HG03108 (cell line): ENCODE results near the gene WDR13.

Experiments used
- ATAC-seq: cut with Tn5 transposase; IDR thresholded peaks from one replicate; pipeline ENCODE4 v1.9.1; 2021; ENCODE audit warnings: moderate library complexity; ENCODE audit not compliant: unreplicated experiment

WDR13 gene

DNA sequence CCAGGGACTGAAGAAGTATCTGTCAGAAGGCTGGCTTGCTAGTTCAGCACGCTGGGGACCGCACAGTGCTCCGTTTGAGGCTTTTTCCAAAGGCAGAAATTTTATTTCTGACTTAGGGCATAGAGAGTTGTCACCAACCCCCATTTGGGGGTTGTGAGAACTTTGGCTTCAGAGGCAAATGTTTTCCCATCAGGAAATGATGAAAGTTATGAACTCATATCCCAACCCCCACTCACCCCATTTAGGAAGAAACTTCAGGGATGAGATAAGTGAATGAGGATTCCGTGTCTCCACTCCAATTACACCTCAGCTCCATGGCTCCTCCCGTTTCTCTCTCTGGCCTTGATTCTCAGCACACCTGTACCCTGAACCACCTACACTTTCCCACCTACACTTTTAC is 4.3 kb upstream of the WDR13 start:
- no peak for ATAC-seq

DNA sequence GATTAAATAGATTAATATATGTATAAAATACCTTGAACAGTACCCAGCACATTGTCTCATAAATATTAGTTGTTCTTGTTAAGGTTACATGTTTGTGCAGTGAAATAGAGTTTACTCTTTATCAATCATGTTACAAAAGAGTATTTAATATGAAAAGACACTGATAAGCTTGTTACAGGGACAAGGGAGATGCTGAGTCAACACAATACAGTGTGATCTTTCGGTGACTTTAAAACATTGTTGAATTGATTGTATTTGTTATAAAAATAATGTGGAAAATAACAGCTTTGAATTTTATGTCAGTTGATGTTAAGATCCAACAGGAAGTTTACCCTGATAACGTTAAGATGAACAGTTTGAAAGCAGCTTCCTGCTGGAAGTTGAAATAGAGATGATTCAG is 1.4 kb upstream of the WDR13 start:
- no peak for ATAC-seq

DNA sequence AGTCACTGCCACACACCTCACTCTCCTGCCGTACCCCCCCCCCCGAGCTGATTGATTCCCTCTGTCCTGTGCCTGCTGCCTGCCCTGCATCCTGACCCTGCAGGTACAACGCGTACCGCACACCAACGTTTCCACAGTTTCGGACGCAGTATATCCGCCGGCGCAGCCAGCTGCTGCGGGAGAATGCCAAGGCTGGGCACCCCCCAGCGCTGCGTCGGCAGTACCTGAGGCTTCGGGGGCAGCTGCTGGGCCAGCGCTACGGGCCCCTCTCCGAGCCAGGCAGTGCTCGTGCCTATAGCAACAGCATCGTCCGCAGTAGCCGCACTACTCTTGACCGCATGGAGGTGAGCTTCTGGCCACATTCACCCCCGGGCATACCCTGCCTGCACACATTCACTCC is 1.3 kb downstream of the WDR13 start:
- ATAC-seq, result no peak

DNA sequence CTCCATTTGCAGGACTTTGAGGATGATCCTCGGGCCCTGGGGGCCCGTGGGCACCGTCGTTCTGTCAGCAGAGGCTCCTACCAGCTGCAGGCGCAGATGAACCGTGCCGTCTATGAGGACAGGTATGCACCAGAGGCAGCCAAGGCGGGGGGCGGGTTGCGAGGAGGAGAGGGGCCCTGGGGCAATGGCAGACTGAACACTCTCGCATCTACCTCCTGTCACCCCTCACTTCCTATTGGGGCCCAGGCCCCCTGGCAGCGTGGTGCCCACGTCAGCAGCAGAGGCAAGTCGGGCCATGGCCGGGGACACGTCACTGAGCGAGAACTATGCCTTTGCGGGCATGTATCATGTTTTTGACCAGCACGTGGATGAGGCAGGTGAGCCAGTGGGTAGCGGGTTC is 2.0 kb downstream of the WDR13 start:
- no peak for ATAC-seq

DNA sequence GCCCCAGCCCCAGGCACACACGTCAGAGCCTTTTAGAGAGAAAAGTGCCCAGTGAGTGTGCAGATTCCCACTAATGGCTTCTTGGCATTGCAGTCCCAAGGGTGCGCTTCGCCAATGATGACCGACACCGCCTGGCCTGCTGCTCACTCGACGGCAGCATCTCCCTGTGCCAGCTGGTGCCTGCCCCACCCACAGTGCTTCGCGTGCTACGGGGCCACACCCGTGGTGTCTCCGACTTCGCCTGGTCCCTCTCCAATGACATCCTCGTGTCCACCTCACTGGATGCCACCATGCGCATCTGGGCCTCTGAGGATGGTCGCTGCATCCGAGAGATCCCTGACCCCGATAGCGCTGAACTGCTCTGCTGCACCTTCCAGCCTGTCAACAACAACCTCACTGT is 2.9 kb downstream of the WDR13 start:
- no peak for ATAC-seq

DNA sequence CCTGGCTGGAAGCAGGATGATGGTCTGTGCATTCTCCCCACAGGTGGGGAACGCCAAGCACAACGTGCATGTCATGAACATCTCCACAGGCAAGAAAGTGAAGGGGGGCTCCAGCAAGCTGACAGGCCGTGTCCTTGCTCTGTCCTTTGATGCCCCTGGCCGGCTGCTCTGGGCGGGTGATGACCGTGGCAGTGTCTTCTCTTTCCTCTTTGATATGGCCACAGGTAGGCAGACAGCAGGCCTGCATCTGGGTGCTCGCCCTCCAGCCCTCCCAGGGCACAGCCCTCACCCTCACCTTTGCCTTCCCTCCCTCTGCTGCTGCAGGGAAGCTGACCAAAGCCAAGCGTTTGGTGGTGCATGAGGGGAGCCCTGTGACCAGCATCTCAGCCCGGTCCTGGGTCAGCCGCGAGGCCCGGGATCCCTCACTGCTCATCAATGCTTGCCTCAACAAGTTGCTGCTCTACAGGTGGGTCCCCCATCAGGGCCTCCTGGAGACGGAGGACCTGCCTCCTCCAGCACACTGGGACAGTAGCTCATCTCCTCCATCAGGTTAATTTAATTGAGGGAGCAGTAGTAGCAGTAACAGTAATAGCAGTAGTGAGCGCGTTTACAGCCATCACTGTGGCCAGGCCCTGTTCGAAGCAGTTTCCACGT is 4.6 kb downstream of the WDR13 start:
- ATAC-seq, result no peak

DNA sequence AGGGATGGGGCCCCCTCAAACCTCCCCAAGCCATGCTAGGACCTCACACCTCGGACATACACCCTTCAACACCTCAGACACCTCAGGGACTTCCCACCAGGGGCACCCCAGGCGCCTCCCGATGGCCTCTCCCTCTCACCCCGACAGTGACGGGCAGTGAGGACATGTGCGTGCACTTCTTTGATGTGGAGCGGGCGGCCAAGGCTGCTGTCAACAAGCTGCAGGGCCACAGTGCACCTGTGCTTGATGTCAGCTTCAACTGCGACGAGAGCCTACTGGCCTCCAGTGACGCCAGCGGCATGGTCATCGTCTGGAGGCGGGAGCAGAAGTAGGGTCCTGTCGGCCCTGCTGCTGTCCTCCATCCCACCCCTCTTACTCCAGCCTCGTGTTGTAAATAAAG is 7.4 kb downstream of the WDR13 start:
- no peak for ATAC-seq

DNA sequence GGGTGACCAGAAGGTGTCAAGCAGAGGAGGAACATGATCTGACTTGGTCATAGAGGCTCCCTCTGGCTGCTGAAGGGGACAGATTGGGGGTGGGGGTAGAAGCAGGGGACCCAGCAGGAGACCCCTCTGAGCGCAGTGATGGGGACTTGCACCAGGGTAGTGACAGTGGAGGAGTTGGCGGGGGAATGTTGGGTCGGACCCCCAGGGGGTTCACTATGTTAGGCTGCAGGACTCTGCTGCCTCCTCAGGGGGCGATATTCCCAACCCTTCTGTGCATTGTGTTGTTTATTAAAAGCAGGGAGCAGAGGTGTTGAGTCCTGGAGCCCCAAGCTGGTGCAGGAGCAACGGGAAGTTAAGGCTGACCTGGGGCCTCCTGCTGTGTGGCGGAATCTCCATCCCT is 8.8 kb downstream of the WDR13 start:
- ATAC-seq, result no peak

DNA sequence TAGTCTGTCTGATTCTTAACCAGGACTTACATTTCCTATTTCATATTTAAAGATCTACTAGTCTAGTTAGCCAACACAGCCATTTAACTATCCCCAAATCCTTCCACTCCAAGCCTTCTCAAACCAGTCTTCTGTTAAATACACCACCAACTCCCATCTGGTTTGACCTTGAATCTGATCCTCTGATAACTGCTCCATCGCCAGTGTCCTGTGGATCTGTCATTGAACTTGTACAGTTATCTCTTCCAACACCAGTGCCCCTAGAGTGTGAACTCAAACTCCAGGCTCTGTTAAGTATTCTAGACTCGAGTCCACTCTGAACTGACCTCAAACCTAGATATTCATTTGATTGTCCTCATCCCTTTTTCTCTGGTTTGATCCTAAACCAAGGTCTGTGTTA is 14.4 kb downstream of the WDR13 start:
- no peak for ATAC-seq

DNA sequence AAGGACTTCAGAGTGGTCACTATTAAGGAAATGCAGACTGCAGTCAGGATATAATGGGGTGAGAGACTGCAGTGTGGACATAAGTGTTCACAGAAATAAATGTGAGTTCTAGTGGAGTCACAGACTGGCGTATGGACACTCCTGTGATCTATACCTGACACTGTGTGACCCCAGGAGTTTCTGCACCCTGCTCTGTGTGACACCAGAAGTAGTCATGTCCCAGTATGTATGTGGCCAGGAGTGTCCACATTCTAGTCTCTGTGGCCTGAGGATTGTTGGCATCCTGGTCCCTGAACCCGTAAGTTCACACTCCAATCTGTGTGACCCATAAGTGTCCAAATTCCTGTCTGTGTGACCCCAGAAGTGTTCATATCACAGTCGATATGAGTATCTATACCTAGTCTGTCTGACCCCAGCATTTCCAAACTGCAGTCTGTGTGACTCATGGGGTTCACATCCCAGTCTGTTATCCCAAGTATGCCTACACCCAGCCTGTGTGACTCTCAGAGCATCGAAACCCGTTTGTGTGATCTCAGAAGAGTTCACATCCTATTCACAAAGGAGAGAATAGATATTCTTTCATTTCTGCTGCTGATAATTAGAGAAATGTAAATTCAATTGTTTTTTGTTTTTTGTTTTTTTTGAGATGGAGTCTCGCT is 16.3 kb downstream of the WDR13 start:
- ATAC-seq, result no peak

DNA sequence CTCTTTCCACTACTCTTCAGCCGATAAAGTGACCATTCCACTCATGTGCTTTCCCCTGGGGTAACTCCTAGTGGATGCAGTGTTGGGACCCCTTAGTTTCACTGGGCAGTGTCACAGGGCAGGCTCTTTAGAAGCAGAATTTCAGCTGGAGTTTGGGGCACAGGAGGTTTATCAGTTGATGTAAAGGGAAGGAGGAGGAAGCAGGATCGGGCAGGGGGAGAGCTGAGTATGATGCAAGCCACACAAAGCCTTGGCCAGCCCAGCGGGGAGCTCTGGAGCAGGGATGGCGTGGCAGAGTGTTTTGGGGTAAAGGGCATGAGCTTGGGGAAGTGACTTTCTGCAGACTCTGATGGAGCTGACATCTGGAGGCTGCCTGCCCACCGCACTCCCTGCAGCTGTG is 19.3 kb downstream of the WDR13 start:
- no peak for ATAC-seq

DNA sequence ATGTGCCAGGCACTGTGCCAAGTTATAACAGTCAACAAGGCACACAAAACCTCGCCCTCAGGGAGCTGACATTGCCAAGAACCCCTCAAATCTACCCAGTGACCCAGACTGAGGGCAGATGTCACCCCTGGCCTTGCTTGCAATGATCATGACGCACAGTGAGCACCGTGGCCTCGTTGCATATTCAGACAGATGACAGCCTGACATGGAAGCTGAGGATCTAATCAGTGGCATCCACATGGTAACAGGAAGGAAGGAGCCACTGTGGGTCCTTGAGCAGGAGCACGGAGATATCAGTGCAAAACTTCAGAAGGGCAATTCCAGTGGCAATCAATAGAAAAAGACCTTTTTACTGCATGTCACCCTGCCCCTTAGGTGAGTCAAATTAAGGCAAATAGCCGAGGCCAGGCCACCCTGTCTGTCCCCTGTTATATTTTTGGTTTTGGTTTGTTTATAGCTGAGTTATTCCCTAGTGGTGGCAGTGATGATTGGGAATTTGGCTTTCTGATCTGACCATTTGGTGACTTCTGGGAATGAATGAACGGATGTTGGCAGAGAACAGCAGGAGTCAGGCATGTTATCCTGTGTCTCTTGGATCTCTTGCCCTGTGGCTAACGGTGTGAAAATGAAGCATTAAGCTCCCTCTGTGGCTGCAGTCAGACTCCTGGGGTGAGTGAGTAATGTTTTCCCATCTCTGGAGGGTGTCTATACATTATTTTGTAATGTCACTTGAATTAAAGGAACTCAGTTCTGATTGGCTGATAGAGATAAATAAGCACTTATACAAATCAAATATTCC is 20.4 kb downstream of the WDR13 start:
- ATAC-seq, result no peak

DNA sequence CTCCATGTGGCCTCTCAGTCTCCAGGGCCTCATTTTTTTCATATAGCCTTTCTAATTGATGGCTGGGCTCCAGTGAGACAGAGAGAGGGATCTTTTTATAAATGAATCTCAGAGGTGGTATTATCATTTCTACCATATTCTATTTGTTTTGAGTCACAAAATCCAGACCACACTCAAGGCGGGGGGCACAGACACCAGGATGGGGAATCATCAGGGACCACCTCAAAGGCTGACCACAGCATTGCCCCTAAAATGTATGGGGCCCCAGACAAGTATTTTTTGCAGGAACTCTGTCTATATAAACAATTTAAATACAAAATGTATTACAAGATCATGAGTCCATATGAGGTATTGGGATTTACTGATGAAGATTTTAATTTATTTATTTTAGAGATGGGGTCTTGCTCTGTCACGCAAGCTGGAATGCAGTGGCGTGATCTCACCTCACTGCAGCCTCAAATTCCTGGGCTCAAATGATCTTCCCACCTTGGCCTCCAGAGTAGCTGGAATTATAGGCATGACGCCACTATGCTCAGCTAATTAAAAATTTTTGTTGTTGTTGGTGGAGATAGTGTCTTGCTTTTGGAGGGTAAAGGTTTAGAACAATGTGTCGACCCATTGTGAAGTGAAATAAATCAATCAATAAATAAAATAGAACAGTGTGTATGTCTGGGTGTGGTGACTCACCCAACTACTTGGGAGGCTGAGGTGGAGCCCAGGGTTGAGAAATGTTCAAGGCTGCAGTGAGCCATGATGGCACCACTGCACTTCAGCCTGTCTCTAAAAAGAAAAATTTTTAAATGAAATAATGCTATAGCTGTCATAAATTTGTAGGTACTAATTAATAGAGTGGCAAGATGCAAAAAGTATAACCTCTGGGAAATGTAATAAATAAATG is 29.4 kb downstream of the WDR13 start:
- ATAC-seq, result no peak

DNA sequence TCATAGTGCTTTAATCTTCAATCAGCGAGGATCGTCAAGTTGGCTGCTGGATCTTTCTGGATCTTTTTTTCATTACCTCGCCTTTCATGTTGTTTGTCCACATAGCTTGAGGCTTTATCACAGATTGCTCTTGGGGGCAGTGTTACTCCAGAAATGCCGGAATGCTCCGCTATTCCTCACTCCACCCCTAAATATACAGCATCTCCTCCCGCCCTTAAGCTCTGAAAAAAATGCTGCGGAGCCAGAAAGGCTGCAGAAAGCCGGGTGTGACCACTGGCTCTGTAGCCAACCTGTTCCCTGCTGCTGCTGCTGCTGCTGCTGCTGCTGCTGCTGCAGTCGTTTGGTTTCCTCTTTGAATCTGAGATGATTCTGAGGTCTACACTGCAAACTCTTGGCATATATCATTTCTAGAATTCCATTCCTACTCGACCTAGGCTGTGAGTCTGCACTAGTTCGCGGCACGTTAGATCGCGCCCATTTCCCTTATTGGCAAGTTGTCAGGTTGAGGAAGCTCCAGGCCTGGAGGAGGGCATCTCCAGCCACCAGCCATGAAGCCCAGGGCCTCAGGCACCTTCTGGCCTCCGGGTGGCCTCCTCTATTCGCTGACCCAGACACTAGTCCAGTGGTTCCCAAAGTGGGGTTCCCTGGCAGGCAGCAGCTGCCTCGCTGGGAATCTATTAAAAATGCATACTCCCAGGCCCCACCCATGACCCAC is 34.2 kb downstream of the WDR13 start:
- peak; percentile 76 for ATAC-seq

DNA sequence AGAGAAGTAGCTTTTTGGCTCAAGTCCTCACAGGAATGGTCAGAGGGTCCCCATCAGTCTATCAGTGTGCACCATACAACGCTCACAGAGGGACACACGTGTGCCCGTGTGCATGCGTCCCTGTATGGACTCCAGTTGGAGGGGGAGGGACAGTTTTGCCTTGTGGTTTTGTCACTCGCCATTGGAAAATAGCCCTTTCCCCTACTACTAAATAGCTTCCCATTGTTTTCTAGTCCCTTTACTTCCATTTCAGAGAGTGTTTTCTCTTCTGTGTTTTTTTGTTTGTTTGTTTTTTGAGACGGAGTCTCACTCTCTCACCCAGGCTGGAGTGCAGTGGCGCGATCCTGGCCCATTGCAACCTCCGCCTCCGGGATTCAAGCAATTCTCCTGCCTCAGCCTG is 34.9 kb downstream of the WDR13 start:
- ATAC-seq, result no peak

DNA sequence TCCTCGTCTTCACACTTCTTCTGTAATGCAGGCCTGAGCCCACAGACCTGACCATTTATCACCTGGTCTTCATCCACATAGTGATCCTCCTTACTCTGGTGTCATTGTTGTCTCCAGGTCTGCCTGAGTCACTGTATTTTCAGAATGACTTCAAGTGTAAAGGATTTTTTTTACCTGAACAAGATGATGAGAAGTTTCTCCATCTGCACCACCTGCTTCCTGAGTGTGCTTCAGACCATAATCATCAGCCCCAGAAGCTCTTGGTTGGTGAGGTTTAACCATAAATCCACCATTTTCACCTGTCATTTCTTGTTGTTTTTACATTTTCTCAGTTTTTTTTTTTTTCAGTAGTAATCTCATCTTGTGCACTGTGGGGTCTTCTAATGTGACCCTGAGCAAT is 39.0 kb downstream of the WDR13 start:
- no peak for ATAC-seq

DNA sequence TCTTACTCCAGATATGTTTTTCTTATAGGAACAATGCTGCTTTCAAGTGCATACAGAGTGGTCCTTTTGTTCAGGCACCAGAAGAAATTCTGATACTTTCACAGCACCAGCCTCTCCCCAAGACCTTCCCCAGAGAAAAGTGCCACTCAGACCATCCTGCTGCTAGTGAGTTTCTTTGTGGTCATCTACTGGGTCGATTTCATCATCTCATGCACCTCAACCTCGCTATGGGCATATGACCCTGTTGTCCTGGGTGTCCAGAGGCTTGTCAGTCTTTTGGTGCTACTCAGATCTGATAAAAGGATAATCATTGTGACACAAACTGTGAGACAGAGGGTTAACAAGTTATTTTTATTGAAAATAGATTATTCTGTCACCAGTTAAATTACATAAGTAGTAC is 39.5 kb downstream of the WDR13 start:
- no peak for ATAC-seq

DNA sequence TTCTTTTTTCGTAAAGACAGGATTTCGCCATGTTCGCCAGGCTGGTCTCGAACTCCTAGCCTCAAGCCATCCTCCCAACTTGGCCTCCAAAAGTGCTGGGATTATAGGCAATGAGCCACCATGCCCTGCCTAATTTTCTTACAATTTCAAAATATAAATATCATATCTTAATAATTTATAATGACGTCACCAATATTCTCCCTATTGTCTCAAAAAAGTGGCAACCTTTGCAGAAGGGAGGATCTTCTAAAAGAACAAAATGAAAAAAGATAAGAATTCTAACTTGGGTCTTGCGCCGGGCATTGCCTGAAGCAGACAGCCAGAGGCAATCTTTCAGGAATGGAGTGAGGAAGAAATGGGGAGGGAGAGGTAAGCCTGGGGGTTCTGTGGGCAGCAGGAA is 48.4 kb downstream of the WDR13 start:
- ATAC-seq, result no peak

DNA sequence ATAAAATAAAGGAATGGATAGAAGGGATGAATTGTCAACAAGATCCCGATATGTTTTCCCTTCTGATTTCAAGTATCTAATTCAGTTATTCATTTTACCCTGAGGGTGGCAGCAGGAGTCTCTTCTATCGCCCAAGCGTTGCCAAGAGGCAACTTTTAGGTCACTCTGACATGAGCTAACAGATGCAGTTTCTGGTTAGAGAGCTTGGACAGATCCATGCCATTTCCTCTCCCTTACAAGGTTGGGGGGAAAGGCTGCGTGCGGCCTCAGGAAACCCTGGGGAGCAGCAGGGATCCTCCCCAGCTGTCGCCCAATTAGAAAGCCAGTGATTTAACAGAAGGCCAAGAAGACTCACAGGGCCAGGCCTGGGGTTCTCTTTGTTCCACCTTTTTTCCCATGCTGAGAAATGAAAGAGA is 51.1 kb downstream of the WDR13 start:
- no peak for ATAC-seq

DNA sequence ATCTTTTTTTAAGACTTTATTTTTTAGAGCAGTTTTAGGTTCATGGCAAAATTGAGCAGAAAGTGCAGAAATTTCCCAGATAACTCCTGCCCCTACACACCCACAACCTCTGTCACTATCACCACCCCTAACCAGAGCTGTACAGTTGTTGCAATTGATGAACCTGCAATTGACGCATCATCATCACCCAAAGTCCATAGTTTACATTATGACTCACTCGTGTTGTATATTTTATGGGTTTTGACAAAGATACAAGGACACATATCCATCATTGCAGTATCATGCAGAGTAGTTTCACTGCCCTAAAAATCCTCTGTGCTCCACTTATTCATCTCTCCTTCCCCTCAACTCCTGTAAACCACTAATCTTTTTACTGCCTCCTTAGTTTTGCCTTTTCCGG is 51.8 kb downstream of the WDR13 start:
- ATAC-seq, result no peak
